ENCODE measurements around the gene POPDC2.
A peak's percentile ranks its signal among the peaks of the same experiment; 100 is the strongest.

POPDC2 gene

DNA sequence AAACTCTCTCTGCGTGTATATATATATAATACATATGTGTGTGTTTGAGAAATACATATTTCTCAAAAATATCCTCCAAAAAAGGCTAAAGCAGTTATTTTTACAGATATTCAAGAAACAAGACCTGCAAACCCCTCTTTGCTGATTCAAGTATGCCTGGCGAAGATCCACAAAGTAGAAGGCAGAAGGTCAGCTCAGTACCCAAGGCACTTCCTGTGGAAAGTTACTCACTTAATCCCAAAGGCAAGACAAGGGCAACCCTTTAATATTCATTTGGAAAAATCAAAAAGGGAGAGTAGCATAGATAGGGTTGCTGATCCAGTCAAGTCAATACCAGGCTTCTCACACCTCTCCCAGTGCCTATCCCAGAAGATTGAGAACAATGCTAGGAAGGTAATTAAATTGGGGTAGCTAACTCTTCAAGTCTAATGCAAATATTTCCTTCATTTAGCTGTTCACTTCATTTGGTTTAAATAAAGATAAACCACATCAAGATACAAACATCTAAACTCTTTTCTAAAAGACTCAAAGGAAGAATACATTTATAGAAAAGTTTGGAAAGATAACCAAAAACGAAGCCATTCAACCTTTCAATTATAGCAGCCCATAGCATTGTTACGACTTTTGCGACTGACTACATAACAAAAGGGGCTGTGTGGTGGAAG, 9.6 kb upstream of the POPDC2 start:
- DNase-seq (ENCODE audit: low read depth), result peak; percentile 45

DNA sequence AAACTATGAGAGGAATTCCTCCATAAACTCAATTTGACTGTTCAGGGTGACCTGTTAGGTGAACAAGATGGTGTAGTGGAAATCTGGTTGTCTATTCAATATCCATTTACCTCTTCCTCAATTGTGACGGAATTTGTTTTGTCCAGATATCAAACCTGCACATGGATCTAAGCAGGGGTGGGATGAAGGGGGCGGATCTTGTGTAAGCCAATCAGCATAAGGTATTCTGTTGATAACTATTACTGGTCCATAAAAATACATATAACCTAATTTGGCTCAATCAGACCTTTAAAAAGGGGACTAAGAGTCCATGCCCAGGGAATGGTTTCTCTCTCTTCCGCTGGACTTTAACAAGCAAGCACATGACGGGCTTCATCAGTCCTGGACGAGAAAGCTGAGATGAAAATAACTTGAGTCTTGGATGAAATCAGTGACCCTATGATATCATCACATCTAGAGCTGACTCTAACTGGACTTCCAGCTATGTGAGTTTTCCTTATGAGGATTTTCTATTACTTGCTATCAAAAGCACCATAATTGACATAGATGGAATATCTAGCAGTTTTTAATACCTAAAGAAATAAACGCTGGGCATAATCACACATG, 5.7 kb upstream of the POPDC2 start:
- no peak for DNase-seq (ENCODE audit: low read depth)

DNA sequence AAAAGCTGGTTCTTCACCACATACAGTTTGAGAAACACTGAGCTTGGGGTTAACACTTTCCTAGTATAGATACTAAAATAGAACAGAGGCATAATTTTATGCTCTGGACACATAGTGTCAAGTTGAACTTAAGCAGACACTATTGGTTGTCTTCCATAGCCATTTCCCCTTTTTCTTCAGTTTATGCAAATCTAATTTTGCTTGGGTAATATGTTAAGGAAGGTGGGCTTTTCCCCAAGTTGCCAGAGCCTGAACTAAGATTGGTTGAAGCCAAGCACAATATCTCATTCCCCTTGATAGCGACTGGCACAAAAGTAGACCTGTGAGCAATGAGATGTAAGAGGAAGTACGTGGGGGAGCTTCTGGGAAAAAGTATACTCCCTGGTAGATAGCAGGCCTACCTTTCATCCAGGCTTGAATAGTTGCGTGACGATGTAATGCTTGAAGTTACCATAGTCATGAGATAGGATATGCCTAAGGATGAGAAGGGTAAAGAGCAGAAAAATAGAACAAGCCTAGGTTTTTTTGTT, 4.5 kb upstream of the POPDC2 start:
- no peak for DNase-seq (ENCODE audit: low read depth)

DNA sequence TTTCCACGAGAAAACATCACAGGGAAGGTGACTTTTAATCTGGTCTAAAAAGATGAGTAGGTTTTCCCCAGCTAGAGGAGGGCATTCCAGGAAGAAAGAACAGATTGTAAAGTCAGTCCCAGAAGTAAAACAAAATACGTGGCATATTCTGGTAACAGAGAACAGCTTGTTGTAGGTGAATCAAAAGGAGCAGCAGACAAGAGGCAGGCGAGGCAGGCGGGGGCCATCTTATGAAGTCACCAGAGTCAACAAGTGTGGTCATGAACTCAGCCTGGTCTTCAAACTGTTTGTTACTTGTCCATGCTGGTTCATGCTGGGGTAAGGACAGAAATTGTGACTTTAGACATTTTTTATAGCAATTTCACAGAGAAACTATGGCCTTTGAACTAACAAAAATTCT, 4.0 kb upstream of the POPDC2 start:
- peak; percentile 55 for DNase-seq (ENCODE audit: low read depth)

DNA sequence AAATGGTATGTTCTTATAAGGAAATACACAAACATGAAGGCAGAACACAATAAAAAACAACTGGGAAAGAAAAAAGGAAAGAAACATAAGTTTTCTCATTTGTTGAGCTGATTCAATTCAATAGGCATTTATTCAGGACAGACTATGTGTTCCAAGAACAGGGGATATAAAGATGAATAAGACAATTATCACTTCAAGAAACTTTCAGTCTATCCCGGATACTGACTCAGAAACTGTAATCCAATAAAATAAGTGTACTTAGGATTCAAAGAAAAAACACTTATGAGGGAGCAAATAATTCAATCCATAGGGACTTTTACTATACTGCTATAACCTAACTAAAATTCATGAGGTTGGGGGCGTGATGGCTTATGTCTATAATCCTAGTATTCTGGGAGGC, 3.5 kb upstream of the POPDC2 start:
- peak; percentile 76 for DNase-seq (ENCODE audit: low read depth)

DNA sequence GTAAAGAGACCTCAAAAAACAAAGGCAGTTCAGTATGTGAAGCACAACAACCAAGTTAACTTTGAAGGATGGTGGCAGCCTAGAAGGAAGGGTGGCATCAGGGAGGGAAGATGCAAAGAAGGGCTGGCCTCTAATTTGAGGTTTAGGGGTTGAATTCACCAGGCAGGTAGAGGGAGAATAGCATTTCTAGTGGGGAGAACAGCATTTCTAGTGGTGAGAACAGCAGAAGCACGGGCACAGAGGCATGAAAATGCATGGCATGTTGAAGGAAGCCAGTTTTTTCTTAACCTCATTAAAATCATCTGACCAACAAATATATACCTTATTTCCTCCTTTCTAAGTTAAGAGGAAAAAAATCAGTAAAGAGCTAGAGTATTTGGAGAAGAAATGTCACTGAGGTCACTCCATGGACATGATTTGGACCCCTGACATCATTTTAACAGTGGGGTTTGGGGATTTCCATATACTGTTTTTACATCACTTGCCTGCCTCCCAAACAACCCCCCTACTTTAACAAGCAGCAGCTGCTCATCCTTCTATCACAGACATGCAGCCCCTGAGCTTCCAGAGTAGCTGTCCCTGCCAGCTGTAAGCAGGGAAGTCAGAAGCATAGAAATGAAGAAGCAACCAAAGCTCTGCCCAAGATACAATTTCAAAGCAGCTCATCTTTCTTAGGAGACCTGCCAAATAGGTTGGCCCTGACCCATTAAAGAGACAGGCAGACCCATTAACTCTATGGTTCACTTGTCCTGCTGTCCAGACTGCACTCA, 2.4 kb upstream of the POPDC2 start:
- DNase-seq (ENCODE audit: low read depth), result peak; percentile 80

DNA sequence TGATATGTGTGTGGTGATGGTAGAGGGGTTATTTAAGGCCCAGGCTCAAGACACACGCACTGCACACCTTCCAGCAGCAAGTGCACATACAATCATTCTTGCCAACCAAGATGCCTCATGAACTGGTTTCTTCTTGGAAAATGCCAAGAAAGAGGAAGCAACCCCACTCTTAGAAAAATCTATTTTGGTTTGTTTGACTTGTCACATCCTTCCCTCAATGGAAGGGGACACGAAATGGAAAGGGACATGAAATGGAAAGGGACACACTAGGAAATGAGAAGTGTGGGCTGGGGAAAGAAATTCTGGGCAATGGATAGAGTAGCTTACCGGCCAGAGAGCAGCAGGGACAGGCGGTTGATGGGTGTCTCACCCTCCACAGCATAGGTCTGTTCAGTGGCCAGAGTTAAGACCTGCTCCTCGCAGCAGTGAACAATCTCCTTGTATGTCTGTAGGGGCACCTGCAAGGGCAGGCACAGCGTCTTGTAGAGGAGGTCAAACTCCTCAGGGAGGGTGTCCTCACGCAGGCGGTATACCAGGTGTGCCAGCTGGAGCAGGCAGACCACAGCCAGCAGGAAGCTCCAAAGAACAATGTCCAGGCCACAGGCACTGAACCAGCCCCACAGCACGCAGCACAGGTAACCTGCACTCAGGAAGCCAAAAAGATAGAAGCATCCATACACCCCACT, 640 bp downstream of the POPDC2 start:
- DNase-seq (ENCODE audit: low read depth), result no peak

DNA sequence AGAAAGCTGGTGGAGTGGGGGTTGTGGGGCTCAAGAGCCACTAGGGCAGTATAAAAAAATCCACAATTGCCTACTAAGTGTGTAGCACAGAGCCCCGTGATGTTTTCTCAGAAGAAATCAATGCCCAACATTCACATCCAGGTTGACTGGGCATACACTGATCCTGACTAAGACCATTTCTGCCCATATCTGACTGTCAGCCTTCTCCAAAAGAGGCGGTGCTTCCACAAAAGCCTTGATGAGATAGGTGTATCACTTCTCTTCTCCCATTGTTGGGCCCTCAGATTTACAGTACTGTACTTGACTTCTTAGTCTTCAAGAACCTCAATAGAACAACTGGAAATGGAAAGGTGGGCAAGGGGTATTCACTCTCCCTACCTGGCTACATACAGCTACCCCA, 1.4 kb downstream of the POPDC2 start:
- no peak for DNase-seq (ENCODE audit: low read depth)

DNA sequence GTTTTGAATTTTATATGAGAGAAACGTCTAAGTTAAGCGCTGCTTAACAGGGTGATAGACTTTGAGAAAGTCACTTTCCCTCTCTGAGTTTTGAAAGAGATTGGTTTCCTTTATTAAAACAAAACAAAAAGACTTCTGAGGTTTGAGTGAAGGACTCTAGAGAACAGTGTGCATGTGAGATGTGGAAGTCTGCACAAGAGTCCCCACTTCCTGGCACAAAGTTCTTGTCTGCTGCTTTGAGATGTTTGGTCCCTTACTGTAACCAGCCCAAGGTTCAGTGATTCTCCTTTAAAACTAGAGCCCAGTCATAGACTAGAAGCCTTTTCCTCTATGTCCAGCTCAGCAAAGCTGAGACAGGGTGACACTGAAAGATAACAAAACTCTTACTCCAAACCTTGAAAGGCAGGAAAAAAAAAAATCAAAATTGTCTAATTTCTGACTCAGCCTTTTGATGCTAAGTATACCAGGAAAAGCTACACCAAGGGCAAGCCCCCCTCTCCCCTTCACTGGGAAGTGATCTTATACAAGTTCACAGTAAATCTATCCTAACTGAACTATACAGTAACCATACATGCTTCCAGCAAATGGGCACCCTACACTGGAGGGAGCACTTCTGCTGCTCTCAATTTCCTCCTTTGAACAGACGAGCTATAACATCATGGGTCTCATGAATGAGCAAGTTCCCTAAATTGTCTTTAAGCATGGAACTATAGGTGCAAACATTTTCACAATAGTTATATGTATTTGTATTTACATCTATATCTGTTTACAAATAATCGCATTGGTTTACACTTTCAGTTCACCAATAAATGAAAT, 2.3 kb downstream of the POPDC2 start:
- no peak for DNase-seq (ENCODE audit: low read depth)

DNA sequence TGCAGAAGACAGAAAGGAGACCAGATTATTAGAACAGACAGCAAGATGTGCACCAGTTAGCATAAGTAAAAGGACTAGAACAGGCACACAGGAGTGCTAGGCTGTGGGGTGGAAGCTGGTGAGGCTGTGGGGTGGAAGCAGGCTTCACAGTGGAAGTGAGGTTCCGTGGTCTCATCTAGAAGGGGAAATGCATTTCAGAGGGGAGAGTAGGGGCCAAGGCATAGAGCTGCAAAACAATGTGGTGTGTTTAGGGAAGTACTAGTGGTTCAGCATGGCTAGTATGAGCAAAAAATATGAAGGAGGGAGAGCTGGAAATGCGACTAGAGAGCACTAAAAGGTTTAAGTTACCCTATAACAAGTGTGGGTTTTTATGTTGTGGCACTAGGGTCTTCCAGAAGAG, 6.5 kb downstream of the POPDC2 start:
- no peak for DNase-seq (ENCODE audit: low read depth)

DNA sequence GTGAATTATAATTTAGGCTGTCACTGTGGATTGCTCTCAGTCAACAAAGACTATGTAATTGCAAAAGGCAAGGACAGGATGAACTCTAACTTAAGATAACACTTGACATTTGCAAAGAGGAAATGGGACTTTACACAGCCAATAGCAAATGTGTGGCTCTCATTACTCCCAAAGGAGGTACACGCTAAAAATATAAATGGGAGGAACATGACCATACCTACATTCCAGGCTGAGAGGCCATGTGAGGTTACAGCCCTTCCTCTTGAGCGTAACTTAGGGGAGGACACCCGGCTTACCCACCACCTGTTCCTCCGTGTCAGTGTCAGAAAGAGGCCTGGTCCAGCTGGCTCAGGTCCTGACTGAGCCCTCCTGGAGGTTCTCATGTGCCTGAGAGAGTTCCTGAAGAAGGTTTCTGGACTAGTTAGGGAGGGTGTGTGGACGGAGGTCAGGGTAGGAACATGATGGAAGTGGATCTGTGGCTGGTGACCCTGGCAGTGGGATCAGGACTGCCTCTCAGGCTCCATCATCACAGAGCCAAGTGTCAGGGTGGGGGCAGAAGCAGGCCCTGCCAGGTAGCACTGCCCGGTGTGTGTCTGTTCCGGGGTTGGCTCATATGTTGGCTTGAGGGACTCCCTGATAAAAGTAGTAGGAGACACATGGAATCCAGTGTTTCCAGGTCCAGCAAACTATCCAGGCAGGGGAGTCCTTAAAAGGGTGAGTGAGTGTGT, 7.9 kb downstream of the POPDC2 start:
- DNase-seq (ENCODE audit: low read depth), result no peak

DNA sequence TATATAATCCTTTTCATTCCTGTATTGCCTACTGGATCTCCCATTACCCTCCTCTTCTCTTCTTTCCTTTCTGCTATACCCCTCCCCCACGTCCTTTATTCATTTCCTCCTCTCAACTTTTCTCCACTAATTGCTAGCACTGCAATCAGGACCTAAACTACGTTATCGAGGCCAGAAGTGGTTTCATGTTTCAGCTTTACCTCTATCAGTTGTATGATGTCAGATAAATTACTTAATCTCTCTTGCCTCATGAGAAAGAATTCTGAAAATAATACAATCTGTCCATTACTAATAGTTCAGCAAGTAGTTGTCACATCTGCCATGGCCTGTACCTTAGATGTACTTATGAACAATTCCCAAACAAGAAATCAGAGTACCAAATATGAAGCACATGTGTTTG, 10.6 kb downstream of the POPDC2 start:
- DNase-seq (ENCODE audit: low read depth), result no peak

DNA sequence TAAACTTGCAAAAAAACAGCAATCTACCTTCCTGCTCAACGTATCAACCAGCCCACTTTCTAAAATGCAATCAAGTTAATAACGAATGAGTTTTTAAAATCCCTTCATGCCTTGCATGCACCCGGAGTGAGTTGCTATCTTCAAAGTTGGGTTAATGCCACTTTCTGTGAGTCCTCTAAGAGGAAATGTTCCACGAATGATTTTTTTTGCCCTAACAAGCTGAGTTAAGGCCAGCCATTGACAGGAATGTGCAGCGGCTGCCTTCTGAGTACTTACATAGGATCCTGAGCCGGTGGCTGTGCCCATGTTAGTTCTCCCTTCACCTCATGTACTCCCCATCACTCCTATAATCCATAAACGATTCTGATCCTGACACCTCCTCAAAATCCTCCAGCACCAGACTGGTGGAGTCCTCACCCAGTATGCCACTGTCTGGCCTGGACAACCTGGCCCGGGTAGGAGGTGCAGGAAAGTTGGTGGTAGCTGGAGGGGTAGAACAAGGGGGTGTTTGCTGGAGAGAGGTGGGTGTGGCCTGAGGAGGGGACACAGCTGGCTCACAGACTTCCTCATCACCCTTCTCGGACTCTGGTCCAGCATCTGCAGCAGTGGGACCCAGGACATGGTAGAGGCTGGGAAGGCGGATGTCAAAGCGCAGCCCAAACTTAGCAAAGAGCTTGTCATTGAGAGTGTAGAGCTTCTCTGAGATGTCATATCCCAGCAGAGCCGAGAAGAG, 12.4 kb downstream of the POPDC2 start:
- peak; percentile 41 for DNase-seq (ENCODE audit: low read depth)

DNA sequence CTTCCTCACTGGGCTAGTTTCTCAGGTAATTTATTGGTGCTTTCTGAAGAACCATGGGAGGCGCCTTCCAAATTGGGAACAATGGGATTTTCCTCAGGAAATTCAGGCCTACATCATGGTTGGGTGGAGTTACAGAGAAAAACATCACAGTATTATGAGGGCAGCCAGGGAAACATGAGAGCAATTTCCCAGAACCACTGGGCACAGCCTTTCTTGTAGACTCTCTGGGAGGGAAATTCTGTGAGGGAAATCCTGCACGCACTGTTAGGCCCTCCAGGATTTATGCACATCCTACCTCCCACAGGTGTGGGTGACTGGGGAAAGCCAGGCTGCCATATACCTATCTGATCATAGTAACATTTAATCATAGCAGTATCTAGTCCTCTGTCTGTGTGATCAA, 13.2 kb downstream of the POPDC2 start:
- no peak for DNase-seq (ENCODE audit: low read depth)

DNA sequence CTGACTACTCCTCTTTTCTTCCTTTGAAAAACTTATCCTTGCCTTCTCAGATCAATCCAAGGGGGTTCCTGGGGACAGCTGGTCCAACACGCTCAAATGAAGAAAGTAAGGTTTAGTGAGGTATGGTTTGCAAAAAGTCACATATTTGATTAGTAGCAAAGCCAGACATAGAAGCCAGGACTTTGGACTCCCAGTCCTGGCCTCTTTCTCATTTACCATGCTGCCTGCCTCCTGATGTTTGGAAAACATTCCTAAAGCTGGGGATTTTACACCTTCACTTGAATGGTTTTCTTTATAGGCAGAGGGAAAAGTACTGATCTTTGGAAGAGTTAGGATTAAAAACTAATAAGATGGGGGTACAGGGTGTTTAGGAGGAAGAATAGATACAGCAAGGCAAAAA, 14.6 kb downstream of the POPDC2 start:
- DNase-seq (ENCODE audit: low read depth), result no peak

DNA sequence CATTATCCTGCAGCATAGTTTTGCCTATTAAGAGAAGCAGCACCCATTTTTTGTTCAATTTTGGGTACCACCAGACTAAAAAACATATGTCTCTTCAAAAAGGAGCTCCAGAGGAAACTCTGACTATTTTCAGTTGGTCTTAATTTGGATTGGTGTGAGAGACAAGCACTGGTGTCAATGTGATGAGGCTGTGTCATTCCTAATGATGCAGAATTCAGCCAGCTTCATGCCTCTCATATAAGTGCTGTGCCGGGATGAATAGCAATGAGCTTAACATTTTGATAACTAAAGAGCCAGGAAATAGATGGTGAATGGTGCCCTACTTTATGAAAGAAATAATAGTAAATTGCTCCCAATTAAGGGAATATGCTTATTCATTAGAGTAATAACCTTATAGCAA, 15.9 kb downstream of the POPDC2 start:
- no peak for DNase-seq (ENCODE audit: low read depth)

DNA sequence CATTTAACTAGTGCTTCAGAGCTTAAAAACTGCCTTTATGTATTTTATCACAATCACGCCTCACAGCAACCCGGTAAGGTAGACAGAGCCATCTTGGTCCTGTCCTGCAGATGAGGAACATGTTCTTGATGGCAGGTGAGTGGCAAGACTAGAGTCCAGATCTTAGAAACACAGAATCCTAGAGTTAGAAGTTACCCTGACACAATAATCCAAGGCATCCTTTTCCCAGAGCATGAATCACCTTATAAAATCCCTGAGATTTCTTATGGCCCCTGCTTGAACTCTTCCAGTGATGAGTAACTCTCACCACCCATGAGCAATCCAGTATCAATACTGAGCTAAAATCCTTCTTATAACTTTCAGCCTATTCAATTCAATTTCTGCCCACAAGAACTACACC, 16.9 kb downstream of the POPDC2 start:
- DNase-seq (ENCODE audit: low read depth), result peak; percentile 86

DNA sequence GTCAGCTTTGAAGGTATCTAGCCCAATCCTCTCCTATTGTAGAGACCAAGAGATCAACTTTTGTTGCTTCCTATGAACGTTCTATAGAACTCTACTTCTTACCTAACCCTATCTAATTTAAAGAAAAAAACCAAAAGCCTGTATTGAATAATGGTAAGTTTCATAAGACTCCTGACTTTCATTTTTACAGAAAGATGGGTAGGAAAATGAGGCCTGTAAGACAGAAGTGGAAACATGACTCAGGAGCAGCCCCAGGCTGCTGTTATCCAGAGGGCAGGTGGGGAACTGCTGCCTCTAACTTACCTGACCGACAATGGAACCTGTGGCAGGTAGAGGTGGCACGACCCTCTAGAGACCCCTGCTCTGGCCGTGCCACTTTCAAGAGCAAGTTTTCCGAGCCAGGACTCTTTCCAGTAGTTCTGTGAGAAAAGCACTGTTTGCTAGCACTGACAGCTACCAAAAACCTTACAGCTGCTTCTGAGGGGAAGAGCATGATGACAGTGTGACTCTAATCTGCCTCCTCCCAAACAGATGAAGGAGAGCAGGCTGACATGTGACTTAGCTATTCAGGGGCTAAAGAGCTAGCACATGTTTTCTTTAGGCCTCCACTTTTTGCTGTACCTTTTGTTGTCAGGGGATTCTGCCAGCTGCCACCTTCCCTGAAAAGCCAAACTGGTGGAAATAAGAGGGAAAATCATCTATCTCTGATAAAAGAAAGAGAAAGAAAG, 17.5 kb downstream of the POPDC2 start:
- DNase-seq (ENCODE audit: low read depth), result peak; percentile 56

DNA sequence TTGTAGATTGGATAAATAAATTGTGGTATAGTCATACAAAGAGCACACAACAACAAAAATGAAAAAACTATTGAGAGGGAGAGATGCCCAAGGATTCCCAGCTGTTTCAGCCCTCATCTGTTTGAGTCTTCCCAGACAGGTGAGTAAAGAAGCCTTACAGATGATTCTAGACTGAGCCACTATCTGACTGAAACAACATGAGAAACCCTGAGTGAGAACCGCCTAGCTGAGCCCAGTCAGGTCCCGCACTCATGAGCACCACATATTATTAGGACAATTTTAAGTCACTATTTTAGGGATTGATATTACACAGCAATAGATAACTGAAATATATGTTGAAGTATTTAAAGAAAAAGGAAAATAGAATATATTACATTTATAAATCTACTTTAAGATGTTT, 19.0 kb downstream of the POPDC2 start:
- DNase-seq (ENCODE audit: low read depth), result no peak

Measured in EH (cell line).